Lower leg skin (tissue), 3 donors: ENCODE data around the gene ADAMTS16.

Source experiments
- CTCF ChIP-seq, 3 donors: fragments of 450-650 bp; IDR thresholded peaks; one replicate each; pipeline ENCODE4 v1.5.1; 2016; ENCODE audit warnings: antibody characterized with exemption in 3 of 3, mild to moderate bottlenecking in 3 of 3, moderate library complexity in 2 of 3
- POLR2A ChIP-seq, 2 donors: fragments of 450-650 bp; IDR thresholded peaks; one replicate each; pipeline ENCODE4 v1.6.1; 2016 to 2017; ENCODE audit warnings: antibody characterized with exemption in 2 of 2, mild to moderate bottlenecking in 1 of 2, moderate library complexity in 1 of 2

- TF ChIP-seq CTCF (IDR thresholded peaks at IDR 0.05) (no peak), POLR2A (IDR thresholded peaks at IDR 0.05) (no peak)
These were observed 1.7 kb downstream of the ADAMTS16 start for GRCh38 chr5:5141625-5142525.
